CD4-positive, alpha-beta T cell treated with Interleukin-1 beta for 1 hour (primary cell): ENCODE measurements around the gene SRGAP1.

Source experiments
- DNase-seq, 2 donors: peaks; one replicate each; pipeline ENCODE4 v3.0.0-alpha.2; 2020 to 2022

The SRGAP1 gene

GRCh38 chr12:63941166-63941800, 96.8 kb downstream of the SRGAP1 start:
- DNase-seq, result no peak

- no peak for DNase-seq
Measured at GRCh38 chr12:63941879-63942278, 97.4 kb downstream of the SRGAP1 start.

GRCh38 chr12:63942464-63943241, 98.2 kb downstream of the SRGAP1 start:
- no peak for DNase-seq

GRCh38 chr12:63944034-63944579, 99.6 kb downstream of the SRGAP1 start:
- DNase-seq, result no peak

- DNase-seq, result no peak
Measured at GRCh38 chr12:63944586-63945228, 100.2 kb downstream of the SRGAP1 start.

GRCh38 chr12:63945777-63946176, 101.3 kb downstream of the SRGAP1 start:
- no peak for DNase-seq

- no peak for DNase-seq
Measured at GRCh38 chr12:63948211-63948610, 103.7 kb downstream of the SRGAP1 start.

GRCh38 chr12:63949902-63950301, 105.4 kb downstream of the SRGAP1 start:
- DNase-seq, result no peak

- no peak for DNase-seq
Measured at GRCh38 chr12:63952995-63953394, 108.5 kb downstream of the SRGAP1 start.

- DNase-seq, result peak in 1 of 2 donors; percentile 51
Measured at GRCh38 chr12:63955831-63956666, 111.5 kb downstream of the SRGAP1 start.

- no peak for DNase-seq
Measured at GRCh38 chr12:63957496-63957895, 113.0 kb downstream of the SRGAP1 start.

- no peak for DNase-seq
Measured at GRCh38 chr12:63958876-63959580, 114.5 kb downstream of the SRGAP1 start.

- no peak for DNase-seq
Measured at GRCh38 chr12:63961048-63961447, 116.5 kb downstream of the SRGAP1 start.

- DNase-seq, result no peak
Measured at GRCh38 chr12:63961543-63961942, 117.0 kb downstream of the SRGAP1 start.

- DNase-seq, result no peak
Measured at GRCh38 chr12:63963868-63964267, 119.4 kb downstream of the SRGAP1 start.

GRCh38 chr12:63964301-63964700, 119.8 kb downstream of the SRGAP1 start:
- DNase-seq, result no peak

- no peak for DNase-seq
Measured at GRCh38 chr12:63965936-63966605, 121.6 kb downstream of the SRGAP1 start.

GRCh38 chr12:63966606-63966975, 122.1 kb downstream of the SRGAP1 start:
- no peak for DNase-seq

- DNase-seq, result no peak
Measured at GRCh38 chr12:63967358-63968145, 123.1 kb downstream of the SRGAP1 start.

GRCh38 chr12:63968673-63969072, 124.2 kb downstream of the SRGAP1 start:
- no peak for DNase-seq

- no peak for DNase-seq
Measured at GRCh38 chr12:63976902-63977395, 132.4 kb downstream of the SRGAP1 start.
